A673 (cell line): ENCODE data around the gene SDHB.

Experiments
- CTCF ChIP-seq: fragments of 300-800, 200-600 bp; sonication (generic); conservative IDR thresholded peaks from 2 replicates; pipeline ENCODE4 v1.5.1; 2017; ENCODE audit warnings: low read depth, mild to moderate bottlenecking, antibody characterized with exemption, low read length, moderate library complexity, mixed read lengths
- EZH2 ChIP-seq: fragments of 200-600 bp; sonication (generic); IDR thresholded peaks from 2 replicates; pipeline ENCODE4 v1.6.1; 2017; ENCODE audit warnings: borderline replicate concordance, low read depth, mild to moderate bottlenecking, mixed read lengths, antibody characterized with exemption, low read length; ENCODE audit not compliant: poor library complexity, severe bottlenecking

GRCh38 chr1:17007121-17007520 lies 46.7 kb downstream of the SDHB start:
- no peak for TF ChIP-seq CTCF
- TF ChIP-seq EZH2 = no peak
